ENCODE data around the gene LAMA2. TPM values are rescaled to one million over a fixed set of nuclear protein-coding genes. Genes with fewer than 3 reads are reported as not detected.

Gene LAMA2
- total and polyA plus RNA-seq, 2 of the 13 experiments (the other 11 are each of a cell fraction or from before 2014, with no cell fraction given): 0.11 to 0.28 TPM

GRCh38 chr6:129009851-129010250 is 126.9 kb downstream of the LAMA2 start:
- 5% methylated on average over 1 of the region's 1 CpG for WGBS (ENCODE audit: low lambda C conversion rate)
- no peak for ATAC-seq

More at GRCh38 chr6:129009851-129010250, 126.9 kb downstream of the LAMA2 start:
- Histone ChIP-seq H3K36me3 (replicated peaks in 1 of 2; ENCODE audit: control insufficient read depth in 1 of 2, insufficient read depth in 2 of 2, low read length in 2 of 2) (no peaks in the 10 kb centered on the region), H3K27ac (ENCODE audit: extremely low read length, insufficient read depth, low read length) (no peak overlapping the region), H3K9ac (ENCODE audit: insufficient read depth, low read depth, low read length) (no peak overlapping the region), H3K4me3 (replicated peaks in 1 of 3; ENCODE audit: insufficient read depth in 1 of 3, low read depth in 2 of 3, low read length in 3 of 3) (no peak overlapping the region), H4K20me1 (ENCODE audit: insufficient read depth, low read length) (no peaks in the 10 kb centered on the region), H3K9me3 (ENCODE audit: low read length) (no peaks in the 10 kb centered on the region), H3K79me2 (ENCODE audit: insufficient read depth, low read length) (no peaks in the 10 kb centered on the region), H3K27me3 (ENCODE audit: control insufficient read depth in 1 of 2, insufficient read depth in 2 of 2, low read length in 2 of 2) (no peaks in the 10 kb centered on the region), H2AFZ (ENCODE audit: low read length) (no peak overlapping the region), H3K4me1 (ENCODE audit: insufficient read depth, low read length) (no peaks in the 10 kb centered on the region), H3K4me2 (ENCODE audit: low read depth, low read length) (no peak overlapping the region)
- FAIRE-seq: no peak
- no TSS peak for BruUV-seq (replicated peaks)
- TF ChIP-seq ZIK1 (CRISPR knock-in tag; IDR thresholded peaks at IDR 0.05; ENCODE audit: borderline replicate concordance, low read depth) (no peak), HNF4A (CRISPR knock-in tag; IDR thresholded peaks at IDR 0.05) (no peak), ZNF512B (CRISPR knock-in tag; IDR thresholded peaks at IDR 0.05; ENCODE audit: borderline replicate concordance) (no peak), ARID2 (CRISPR knock-in tag; IDR thresholded peaks at IDR 0.05; ENCODE audit: borderline replicate concordance) (no peak), ZNF761 (CRISPR knock-in tag; conservative IDR thresholded peaks at IDR 0.05) (no peak), ZNF34 (CRISPR knock-in tag; IDR thresholded peaks at IDR 0.05; ENCODE audit: borderline replicate concordance) (no peak), ZMAT3 (CRISPR knock-in tag; conservative IDR thresholded peaks at IDR 0.05) (no peak), SMC3 (IDR thresholded peaks at IDR 0.05; ENCODE audit: low read length) (no peak), ZNF333 (CRISPR knock-in tag; IDR thresholded peaks at IDR 0.05; ENCODE audit: borderline replicate concordance) (no peak), GFI1 (CRISPR knock-in tag; IDR thresholded peaks at IDR 0.05; ENCODE audit: borderline replicate concordance) (no peak)
- POLR2A ChIA-PET: no interaction called here
- intact Hi-C loops (cut with micrococcal nuclease; ENCODE audit: unreplicated experiment) (no loop called here), in situ Hi-C loops (cut with HindIII; ENCODE audit: extremely low pct_ligation_motif_present, low pct_unique_long_range_greater_than_20kb) (no loop called here)
- CTCF ChIA-PET (ENCODE audit: low intra/inter-chr PET ratio, low total read pairs): no interaction called here
- DNase-seq (ENCODE audit: low spot score): no peak

All from HepG2 (cell line).